C4-2B (cell line): ENCODE data around the gene NCAPD3.
"Not testable (repeated sequence)": the region's sequence is repeated elsewhere in the genome, so short reads cannot be mapped to it uniquely, and the experiment has no call there.

Source experiments
- H3K27ac ChIP-seq: fragments of 450-650 bp; 2 replicates; pipeline ENCODE4 v1.5.1; 2017
- ZFX ChIP-seq: fragments of 450-650 bp; IDR thresholded peaks from 2 replicates; pipeline ENCODE4 v1.6.1; 2017
- TF ChIP-seq, protein P1 (sequence below): fragments of 450-650 bp; conservative IDR thresholded peaks from 2 replicates; pipeline ENCODE4 v1.5.1; 2017; ENCODE audit warnings: mild to moderate bottlenecking

Gene NCAPD3

DNA sequence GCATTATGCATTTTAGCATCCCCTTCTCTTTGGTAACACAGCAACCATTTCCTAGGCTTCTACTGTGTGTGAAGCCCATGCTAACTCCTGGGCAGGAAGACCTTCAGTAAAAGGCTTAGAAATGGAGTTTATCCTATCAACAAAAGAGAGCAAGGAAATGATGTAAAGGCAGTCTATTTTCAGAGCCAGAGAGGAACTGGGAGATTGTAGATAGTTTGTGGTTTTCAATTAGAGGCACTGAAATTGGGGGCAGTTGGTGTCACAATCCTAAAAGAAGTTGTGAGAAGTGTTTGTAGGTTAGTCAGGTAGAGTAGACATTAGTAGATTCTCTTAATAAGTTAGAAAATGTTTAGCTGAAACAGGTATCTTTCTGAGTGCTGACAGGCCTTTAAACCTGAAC, 36.7 kb upstream of the NCAPD3 start:
- H3K27ac ChIP-seq, result no peak overlapping the region
- TF ChIP-seq ZFX, result no peak
- TF ChIP-seq, protein P1, sequence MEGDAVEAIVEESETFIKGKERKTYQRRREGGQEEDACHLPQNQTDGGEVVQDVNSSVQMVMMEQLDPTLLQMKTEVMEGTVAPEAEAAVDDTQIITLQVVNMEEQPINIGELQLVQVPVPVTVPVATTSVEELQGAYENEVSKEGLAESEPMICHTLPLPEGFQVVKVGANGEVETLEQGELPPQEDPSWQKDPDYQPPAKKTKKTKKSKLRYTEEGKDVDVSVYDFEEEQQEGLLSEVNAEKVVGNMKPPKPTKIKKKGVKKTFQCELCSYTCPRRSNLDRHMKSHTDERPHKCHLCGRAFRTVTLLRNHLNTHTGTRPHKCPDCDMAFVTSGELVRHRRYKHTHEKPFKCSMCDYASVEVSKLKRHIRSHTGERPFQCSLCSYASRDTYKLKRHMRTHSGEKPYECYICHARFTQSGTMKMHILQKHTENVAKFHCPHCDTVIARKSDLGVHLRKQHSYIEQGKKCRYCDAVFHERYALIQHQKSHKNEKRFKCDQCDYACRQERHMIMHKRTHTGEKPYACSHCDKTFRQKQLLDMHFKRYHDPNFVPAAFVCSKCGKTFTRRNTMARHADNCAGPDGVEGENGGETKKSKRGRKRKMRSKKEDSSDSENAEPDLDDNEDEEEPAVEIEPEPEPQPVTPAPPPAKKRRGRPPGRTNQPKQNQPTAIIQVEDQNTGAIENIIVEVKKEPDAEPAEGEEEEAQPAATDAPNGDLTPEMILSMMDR, result no peak

DNA sequence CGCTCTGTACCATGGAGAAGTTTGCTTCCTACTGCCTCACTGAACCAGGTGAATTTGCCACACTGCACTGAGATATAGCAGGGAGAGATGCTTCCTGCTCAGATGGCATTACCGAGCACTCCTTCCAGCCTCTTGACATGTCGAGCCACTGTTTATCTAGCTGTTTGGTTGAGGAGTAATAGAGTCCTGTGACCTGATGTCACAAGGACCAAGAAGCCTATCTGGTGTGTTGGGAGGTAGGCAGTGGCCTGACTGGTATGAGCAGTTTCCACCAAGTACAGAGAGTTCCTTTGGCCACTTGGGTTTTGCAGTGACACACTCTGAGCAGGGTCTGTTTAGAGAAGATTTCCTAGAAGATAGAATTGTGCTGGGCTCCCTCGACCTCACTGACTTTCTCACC, 34.8 kb upstream of the NCAPD3 start:
- TF ChIP-seq, protein P1, result no peak
- TF ChIP-seq ZFX, result no peak

DNA sequence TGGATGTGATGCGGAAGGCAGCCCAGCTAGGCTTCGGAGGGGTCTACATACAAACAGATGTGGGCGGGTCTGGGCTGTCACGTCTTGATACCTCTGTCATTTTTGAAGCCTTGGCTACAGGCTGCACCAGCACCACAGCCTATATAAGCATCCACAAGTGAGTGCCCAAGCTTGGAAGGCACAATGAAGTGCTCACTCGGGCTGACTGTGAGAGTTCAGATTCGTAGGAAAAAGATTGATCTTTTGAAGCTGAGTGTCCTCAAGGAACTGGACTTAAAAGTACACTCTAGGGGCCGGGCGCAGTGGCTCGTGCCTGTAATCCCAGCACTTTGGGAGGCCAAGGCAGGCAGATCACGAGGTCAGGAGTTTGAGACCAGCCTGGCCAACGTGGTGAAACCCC, 33.3 kb upstream of the NCAPD3 start:
- TF ChIP-seq, protein P1, result no peak
- TF ChIP-seq ZFX, result no peak

More for the DNA sequence above, 34.8 kb upstream of the NCAPD3 start:
- H3K27ac ChIP-seq, result peak overlapping the region; percentile 18; the same call in 1 of the 2 replicates

DNA sequence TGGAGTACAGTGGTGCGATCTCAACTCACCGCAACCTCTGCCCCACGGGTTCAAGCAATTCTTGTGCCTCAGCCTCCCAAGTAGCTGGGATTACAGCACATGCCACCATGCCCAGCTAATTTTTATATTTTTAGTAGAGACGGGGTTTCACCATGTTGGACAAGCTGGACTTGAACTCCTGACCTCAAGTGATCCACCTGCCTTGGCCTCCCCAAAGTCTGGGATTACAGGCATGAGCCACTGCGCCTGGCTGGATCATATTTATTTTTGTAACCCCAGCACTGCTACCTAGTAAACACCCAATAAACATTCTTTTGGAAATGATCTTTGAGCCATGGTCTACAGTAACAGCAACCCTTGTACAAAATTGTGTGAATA, 31.4 kb upstream of the NCAPD3 start:
- H3K27ac ChIP-seq, result not testable (repeated sequence)

More for the DNA sequence above, 33.3 kb upstream of the NCAPD3 start:
- H3K27ac ChIP-seq, result no peak overlapping the region

DNA sequence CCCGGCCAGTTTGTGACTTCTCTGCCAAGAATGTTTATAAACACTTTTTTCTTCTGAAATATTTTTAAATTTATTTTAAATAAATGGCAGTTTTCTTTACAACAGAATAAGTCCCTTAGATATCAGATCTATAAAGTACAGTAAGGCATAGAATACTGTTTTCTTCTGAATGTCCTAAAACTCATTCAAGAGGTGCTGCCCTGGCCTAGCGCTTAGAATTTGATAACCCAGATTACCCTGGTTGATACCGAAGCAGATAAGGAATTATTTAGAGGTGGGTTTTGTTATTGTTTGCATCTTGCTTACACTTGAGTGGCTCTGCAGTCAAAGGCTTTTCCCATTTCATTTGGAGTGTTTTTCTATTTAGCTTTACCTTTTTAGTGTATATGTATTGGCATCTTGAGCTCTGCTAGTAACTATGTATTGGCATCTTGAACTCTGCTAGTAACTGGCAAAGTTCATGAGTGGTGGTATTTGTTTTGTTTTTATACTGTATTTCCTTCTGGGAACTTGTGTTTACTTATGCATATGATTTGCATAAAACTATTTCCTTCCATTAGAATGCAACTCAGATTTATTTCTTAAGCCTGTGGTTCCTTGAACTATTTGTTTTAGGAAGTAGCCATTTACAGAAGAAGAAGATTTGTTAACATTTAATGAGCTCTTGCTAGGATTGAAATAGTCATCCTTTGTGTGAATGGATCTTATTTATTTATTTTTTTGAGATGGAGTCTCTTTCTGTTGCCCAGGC, 30.8 kb upstream of the NCAPD3 start:
- no peak for TF ChIP-seq ZFX
- TF ChIP-seq, protein P1, result no peak

DNA sequence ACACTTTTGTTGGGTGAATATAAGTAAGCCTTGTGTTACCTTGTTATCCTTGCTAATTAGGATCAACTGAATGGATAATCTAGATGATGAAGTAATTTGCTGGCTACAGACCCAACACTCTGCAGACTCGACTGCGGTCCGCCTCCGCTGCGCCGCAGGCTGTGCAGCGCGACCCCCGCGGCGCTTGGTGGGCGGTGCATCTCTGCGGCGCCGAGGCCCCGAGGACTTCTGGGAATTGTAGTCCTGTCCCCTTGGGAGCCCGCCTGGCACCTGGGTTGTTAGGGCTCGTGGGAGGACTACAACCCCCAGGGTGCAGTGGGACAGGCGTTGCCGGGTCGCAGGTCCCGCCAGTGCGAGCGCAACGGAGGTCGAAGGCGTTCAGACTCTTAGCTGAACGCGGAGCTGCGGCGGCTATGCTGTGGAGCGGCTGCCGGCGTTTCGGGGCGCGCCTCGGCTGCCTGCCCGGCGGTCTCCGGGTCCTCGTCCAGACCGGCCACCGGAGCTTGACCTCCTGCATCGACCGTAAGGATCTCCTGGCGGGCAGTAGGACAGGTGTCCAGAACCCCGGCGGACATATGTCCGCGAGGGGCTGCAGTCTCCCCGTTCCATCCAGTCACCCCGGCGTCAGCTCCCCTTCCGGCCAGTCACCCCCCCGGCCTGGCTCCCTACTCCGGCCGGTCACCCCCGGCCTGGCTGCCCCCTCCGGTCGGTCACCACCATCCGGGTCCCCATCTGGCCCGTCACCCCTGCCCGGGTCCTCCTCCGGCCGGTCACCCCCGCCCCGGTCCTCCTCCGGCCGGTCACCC, 29.6 kb upstream of the NCAPD3 start, which contains the start of the genes ACAD8 and THYN1:
TSS of gene ACAD8 (plus strand) at position 381 of the 806 bp plus-strand sequence. CDS start at position 414, 33 bp downstream.
TSS of gene THYN1 (minus strand) at position 165 of the 806 bp plus-strand sequence. CDS start 470 bp downstream, outside the sequence.
- no peak for TF ChIP-seq ZFX
- TF ChIP-seq, protein P1, result no peak; the same call in 1 of the 2 replicates
- H3K27ac ChIP-seq, result peak within 1 kb of the TSS; percentile 83

More for the DNA sequence above, 30.8 kb upstream of the NCAPD3 start:
- no peak overlapping the region for H3K27ac ChIP-seq

DNA sequence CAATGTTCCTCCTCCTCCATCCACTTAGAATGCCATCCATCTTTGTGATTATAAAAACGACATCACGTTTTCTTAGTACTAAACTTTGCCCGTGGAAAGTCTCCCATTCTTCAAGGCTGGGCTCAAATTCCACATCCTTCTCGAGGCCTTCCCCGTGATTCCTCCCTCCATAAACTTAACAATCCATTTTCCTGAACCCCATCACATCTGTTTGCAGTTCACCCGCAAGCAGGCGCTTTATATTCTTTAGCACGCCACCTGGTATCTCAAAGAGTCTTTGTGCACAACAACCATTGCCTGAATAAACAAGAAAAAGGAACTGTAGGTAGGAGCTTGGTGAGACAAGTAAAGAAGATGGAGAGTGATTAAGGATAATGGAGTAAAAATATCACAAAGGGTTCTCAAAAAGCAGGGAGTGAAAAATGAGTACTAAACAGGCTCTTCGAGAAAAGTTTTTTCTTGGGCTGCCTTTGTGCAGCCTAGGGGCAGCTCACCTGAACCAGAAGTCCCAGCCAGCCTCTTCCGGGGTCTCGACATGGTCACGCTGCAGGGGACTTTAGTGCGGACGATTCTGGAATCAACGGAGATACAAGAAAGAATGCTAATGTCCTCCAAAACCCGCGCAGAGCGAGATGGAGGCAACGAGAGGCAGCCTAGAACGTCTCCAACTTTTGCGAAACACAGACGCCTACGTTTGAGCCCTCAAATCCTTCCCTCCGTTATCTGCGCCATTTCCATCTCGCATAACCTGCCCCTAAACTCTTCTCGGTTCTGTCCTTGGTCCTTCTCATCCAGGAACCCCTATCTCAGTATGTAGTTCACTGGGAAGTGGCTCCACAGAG, 28.8 kb upstream of the NCAPD3 start:
- TF ChIP-seq ZFX, result no peak
- TF ChIP-seq, protein P1, result no peak
- H3K27ac ChIP-seq, result peak overlapping the region; percentile 83
